K562 (cell line): ENCODE results near the gene MBD4. TPM values are rescaled to one million over a fixed set of nuclear protein-coding genes. Genes with fewer than 3 reads are reported as not detected.

Source experiments
- CHD4 ChIP-seq: fragments of 200-600 bp; sonication (generic); IDR thresholded peaks from 3 replicates; pipeline ENCODE4 v1.6.1; 2012; ENCODE audit warnings: low read depth, mild to moderate bottlenecking, mixed read lengths, low read length, inconsistent platforms; ENCODE audit not compliant: insufficient read depth, insufficient replicate concordance, poor library complexity, severe bottlenecking
- CREB1 ChIP-seq, 2 experiments: sonication (generic) in 1 of 2; formaldehyde crosslinking in 1 of 2; IDR thresholded peaks; 2 replicates each; pipeline versions ENCODE4 v1.6.1 to v1.8.0; 2012 to 2022; ENCODE audit warnings: inconsistent platforms in 1 of 2, mild to moderate bottlenecking in 1 of 2, missing genetic modification reagents in 1 of 2, moderate library complexity in 1 of 2
- DEAF1 ChIP-seq: fragments of 450-650 bp; formaldehyde crosslinking; IDR thresholded peaks from 2 replicates; pipeline ENCODE4 v1.4.0; 2020; ENCODE audit warnings: mild to moderate bottlenecking, moderate library complexity
- MBD2 ChIP-seq: sonication (generic); IDR thresholded peaks from 2 replicates; pipeline ENCODE4 v1.6.1; 2016; ENCODE audit warnings: low read depth, borderline replicate concordance
- MTF1 ChIP-seq: fragments of 250-450 bp; sonication (Bioruptor Pico); IDR thresholded peaks from 2 replicates; pipeline ENCODE4 v1.9.0; 2021; ENCODE audit warnings: moderate library complexity, mild to moderate bottlenecking, inconsistent platforms, borderline replicate concordance
- NBN ChIP-seq: fragments of 450-650 bp; IDR thresholded peaks from 2 replicates; pipeline ENCODE4 v1.6.1; 2016; ENCODE audit warnings: low read depth, mild to moderate bottlenecking
- NCOA1 ChIP-seq: fragments of 450-650 bp; IDR thresholded peaks from 2 replicates; pipeline ENCODE4 v1.6.1; 2016; ENCODE audit warnings: low read depth
- PYGO2 ChIP-seq: fragments of 450-650 bp; IDR thresholded peaks from 2 replicates; pipeline ENCODE4 v1.6.1; 2016; ENCODE audit warnings: mild to moderate bottlenecking, missing genetic modification characterization, moderate library complexity, missing compliant biosample characterization
- RAD51 ChIP-seq: fragments of 450-650 bp; IDR thresholded peaks from 2 replicates; pipeline ENCODE4 v1.7.1; 2016; ENCODE audit warnings: low read depth, mild to moderate bottlenecking, borderline replicate concordance
- RREB1 ChIP-seq: fragments of 250-450 bp; sonication (Bioruptor Pico); IDR thresholded peaks from 2 replicates; pipeline ENCODE4 v1.4.0; 2020
- TAF7 ChIP-seq: fragments of 450-650 bp; IDR thresholded peaks from 2 replicates; pipeline ENCODE4 v1.6.1; 2016; ENCODE audit warnings: missing genetic modification characterization, missing compliant biosample characterization
- THRA ChIP-seq: fragments of 450-650 bp; IDR thresholded peaks from 2 replicates; pipeline ENCODE4 v1.6.1; 2017; ENCODE audit warnings: mild to moderate bottlenecking, moderate library complexity
- YY1 ChIP-seq, 3 experiments: IDR thresholded peaks; 2 replicates each; pipeline ENCODE4 v1.6.1; 2011; ENCODE audit warnings: low read length in 2 of 3, mild to moderate bottlenecking in 2 of 3, moderate library complexity in 2 of 3, borderline replicate concordance in 1 of 3, control low read depth in 1 of 3, low read depth in 1 of 3; ENCODE audit not compliant: insufficient read depth in 3 of 3, insufficient replicate concordance in 2 of 3, control insufficient read depth in 1 of 3, insufficient read length in 1 of 3; ENCODE audit errors: extremely low read depth in 1 of 3
- ZNF695 ChIP-seq: fragments of 450-650 bp; formaldehyde crosslinking; IDR thresholded peaks from 2 replicates; pipeline ENCODE4 v1.4.0; 2020; ENCODE audit warnings: mild to moderate bottlenecking, moderate library complexity
- ZNF717 ChIP-seq: fragments of 250-450 bp; sonication (Bioruptor Pico); IDR thresholded peaks from 2 replicates; pipeline ENCODE4 v1.5.0; 2021
- polyA plus RNA-seq, 8 experiments: library from polyadenylated mRNA; depleted of rRNA in 4 of 8; stranded (reverse) in 5 of 8; unstranded in 3 of 8; fragments of >200 nt; fragmentation: Nextera tagmentation in 2 of 8; fragmentation: Illumina TruSeq in 1 of 8; extraction: Ambion mirVana in 2 of 8; extraction: Trizol in 1 of 8; gene quantifications; 2 replicates each; pipeline versions ENCODE4 v1.2.1 to v1.2.3, GENCODE V29; 2011 to 2014; ENCODE audit warnings: inconsistent platforms in 1 of 8, missing spikeins in 1 of 8
- total RNA-seq, 7 experiments: library from RNA; depleted of rRNA in 6 of 7; stranded (reverse); fragments of >200 nt in 6 of 7; fragmentation: Illumina TruSeq in 2 of 7; extraction: Trizol in 2 of 7; gene quantifications; 2 replicates each; pipeline versions ENCODE4 v1.2.1 to v1.2.3, GENCODE V29; 2011 to 2021; ENCODE audit warnings: low replicate concordance in 1 of 7
- TF ChIP-seq, protein P1 (sequence below): fragments of 250-450 bp; sonication (Bioruptor Pico); IDR thresholded peaks from 2 replicates; pipeline ENCODE4 v1.5.0; 2020; ENCODE audit warnings: mild to moderate bottlenecking

The MBD4 gene
- total and polyA plus RNA-seq, 9 of the 15 experiments (the other 6 are each of a cell fraction or from before 2014, with no cell fraction given) = 13.3 to 63.9 (median 39.0) TPM

- TF ChIP-seq MBD2 (0 out of 2 replicates have a peak, but pooled peaks have one; percentile 28), TAF7 (tag) (no peak; the same call in 1 of the 2 replicates), RAD51 (no peak), YY1 (IDR thresholded peaks at IDR 0.05; ENCODE audit: borderline replicate concordance in 1 of 3, control insufficient read depth in 1 of 3, extremely low read depth in 1 of 3, insufficient read depth in 3 of 3, insufficient read length in 1 of 3, insufficient replicate concordance in 2 of 3, low read depth in 1 of 3, low read length in 2 of 3) (peak; percentile 39 to 87 (median 55)), RREB1 (no peak), NCOA1 (no peak), NBN (0 out of 2 replicates have a peak, but pooled peaks have one; percentile 47), CHD4 (no peak), ZNF717 (CRISPR knock-in tag) (no peak), DEAF1 (CRISPR knock-in tag) (no peak), ZNF695 (CRISPR knock-in tag) (no peak), CREB1 (IDR thresholded peaks at IDR 0.05) (0 out of 2 replicates have a peak, but pooled peaks have one; percentile 7), CREB1 (CRISPR knock-in tag; IDR thresholded peaks at IDR 0.05) (no peak), PYGO2 (tag) (peak; percentile 52; the same call in 1 of the 2 replicates), THRA (no peak), MTF1 (no peak)
- TF ChIP-seq, protein P1, sequence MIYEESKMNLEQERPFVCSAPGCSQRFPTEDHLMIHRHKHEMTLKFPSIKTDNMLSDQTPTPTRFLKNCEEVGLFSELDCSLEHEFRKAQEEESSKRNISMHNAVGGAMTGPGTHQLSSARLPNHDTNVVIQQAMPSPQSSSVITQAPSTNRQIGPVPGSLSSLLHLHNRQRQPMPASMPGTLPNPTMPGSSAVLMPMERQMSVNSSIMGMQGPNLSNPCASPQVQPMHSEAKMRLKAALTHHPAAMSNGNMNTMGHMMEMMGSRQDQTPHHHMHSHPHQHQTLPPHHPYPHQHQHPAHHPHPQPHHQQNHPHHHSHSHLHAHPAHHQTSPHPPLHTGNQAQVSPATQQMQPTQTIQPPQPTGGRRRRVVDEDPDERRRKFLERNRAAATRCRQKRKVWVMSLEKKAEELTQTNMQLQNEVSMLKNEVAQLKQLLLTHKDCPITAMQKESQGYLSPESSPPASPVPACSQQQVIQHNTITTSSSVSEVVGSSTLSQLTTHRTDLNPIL = no peak
Measured at GRCh38 chr3:129448186-129448895, 8.6 kb upstream of the MBD4 start (continued).
